Measurements from ENCODE around the gene XPA. TPM values are rescaled to one million over a fixed set of nuclear protein-coding genes. Genes with fewer than 3 reads are reported as not detected.
A peak's percentile ranks its signal among the peaks of the same experiment; 100 is the strongest.

XPA gene
- polyA plus RNA-seq, 3 donors, result 2.9 to 15.8 (median 15.4) TPM

DNA sequence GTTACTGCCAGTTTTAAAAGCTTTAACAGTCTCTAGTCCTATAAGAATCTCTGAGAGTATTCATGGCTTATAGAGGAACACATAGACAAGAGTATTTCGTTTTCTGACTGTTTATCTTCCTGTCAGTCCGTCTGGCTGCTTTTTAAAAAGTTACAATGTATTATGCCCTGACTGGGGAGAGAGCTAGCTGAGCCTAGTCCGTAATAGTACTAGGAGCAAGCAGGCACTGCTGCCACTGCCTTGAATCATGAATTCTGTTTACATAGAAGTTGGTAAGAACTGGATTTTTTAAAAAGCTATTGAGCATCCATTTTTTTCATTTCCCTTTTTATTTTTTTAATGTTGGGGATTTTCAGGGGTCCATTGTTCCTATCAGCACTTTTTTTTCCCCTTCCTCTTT, 26.6 kb downstream of the XPA start:
- Mint-ChIP-seq H3K9me3 (no peaks in the 10 kb centered on the region), H3K36me3 (peaks cover 86 to 97% of the 10 kb centered on the region in 2 donors), H3K4me3 (no peak overlapping the region), H3K27ac (peak overlapping the region in 2 of 7 donors; percentile 27 to 52), H3K27me3 (ENCODE audit: low read depth in 3 of 3) (no peaks in the 10 kb centered on the region), H3K4me1 (peaks cover 10% of the 10 kb centered on the region)
- intact Hi-C loops (cut with micrococcal nuclease), result no loop called here
- Histone ChIP-seq H3K4me2 (replicated peaks; ENCODE audit: extremely low read depth, low read length, poor library complexity, severe bottlenecking) (no peak overlapping the region), H3K27me3 (ENCODE audit: control insufficient read depth in 2 of 2, insufficient read depth in 2 of 2, low read length in 2 of 2) (no peaks in the 10 kb centered on the region), H4K20me1 (ENCODE audit: insufficient read depth, low read length) (peaks cover 3% of the 10 kb centered on the region), H3K9ac (ENCODE audit: insufficient read depth, low read length, poor library complexity, severe bottlenecking) (no peak overlapping the region), H3K36me3 (replicated peaks in 1 of 2; ENCODE audit: control insufficient read depth in 1 of 2, insufficient read depth in 2 of 2, low read length in 2 of 2) (peaks cover 95 to 100% of the 10 kb centered on the region in 2 donors), H2AFZ (ENCODE audit: insufficient read depth, low read depth, low read length, poor library complexity, severe bottlenecking) (no peak overlapping the region), H3K9me3 (replicated peaks in 1 of 2; ENCODE audit: control insufficient read depth in 1 of 2, insufficient read depth in 1 of 2, low read length in 2 of 2) (no peaks in the 10 kb centered on the region), H3K79me2 (ENCODE audit: insufficient read depth, low read length) (no peaks in the 10 kb centered on the region), H3K4me1 (ENCODE audit: control insufficient read depth in 1 of 2, insufficient read depth in 2 of 2, low read length in 2 of 2) (peaks cover 2 to 8% of the 10 kb centered on the region in 2 donors), H3K4me3 (replicated peaks in 1 of 3; ENCODE audit: low read depth in 2 of 3, low read length in 3 of 3) (no peak overlapping the region), H3K27ac (ENCODE audit: low read depth in 1 of 2, low read length in 2 of 2) (no peak overlapping the region)
- WGBS (ENCODE audit: insufficient coverage), result 100% methylated on average over 1 of the region's 3 CpGs
- no peak for DNase-seq
- TF ChIP-seq, protein P1, sequence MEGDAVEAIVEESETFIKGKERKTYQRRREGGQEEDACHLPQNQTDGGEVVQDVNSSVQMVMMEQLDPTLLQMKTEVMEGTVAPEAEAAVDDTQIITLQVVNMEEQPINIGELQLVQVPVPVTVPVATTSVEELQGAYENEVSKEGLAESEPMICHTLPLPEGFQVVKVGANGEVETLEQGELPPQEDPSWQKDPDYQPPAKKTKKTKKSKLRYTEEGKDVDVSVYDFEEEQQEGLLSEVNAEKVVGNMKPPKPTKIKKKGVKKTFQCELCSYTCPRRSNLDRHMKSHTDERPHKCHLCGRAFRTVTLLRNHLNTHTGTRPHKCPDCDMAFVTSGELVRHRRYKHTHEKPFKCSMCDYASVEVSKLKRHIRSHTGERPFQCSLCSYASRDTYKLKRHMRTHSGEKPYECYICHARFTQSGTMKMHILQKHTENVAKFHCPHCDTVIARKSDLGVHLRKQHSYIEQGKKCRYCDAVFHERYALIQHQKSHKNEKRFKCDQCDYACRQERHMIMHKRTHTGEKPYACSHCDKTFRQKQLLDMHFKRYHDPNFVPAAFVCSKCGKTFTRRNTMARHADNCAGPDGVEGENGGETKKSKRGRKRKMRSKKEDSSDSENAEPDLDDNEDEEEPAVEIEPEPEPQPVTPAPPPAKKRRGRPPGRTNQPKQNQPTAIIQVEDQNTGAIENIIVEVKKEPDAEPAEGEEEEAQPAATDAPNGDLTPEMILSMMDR (IDR thresholded peaks at IDR 0.05), result no peak

DNA sequence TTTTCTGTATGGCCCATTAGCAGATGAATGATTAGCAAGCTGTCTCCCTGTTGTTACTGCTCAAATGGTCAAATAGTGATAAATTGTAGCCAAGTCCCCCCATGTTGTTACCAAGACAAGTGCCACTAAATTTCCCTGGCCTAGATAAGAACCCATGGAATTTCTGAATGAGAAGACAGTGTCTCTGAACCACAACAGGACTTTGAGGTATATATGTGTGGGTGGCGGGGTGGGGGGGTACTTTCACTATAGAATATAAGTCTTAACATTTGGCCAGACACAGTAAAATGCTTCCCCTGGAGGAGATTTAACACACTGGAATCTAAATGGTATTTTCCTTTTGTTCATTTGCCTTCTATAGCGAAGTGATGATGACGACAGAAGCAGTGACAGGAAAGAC, 28.7 kb downstream of the XPA start:
- peaks cover 85 to 98% of the 10 kb centered on the region in 2 donors for H3K36me3 Mint-ChIP-seq
- peaks cover 0 to 3% (median 0%) of the 10 kb centered on the region in 7 donors for H3K9me3 Mint-ChIP-seq
- Histone ChIP-seq H3K4me3 (replicated peaks in 1 of 3; ENCODE audit: low read depth in 2 of 3, low read length in 3 of 3) (no peak overlapping the region), H3K4me1 (ENCODE audit: control insufficient read depth in 1 of 2, insufficient read depth in 2 of 2, low read length in 2 of 2) (peaks cover 2 to 8% of the 10 kb centered on the region in 2 donors), H3K79me2 (ENCODE audit: insufficient read depth, low read length) (no peaks in the 10 kb centered on the region), H3K27me3 (ENCODE audit: control insufficient read depth in 2 of 2, insufficient read depth in 2 of 2, low read length in 2 of 2) (no peaks in the 10 kb centered on the region), H3K36me3 (replicated peaks in 1 of 2; ENCODE audit: control insufficient read depth in 1 of 2, insufficient read depth in 2 of 2, low read length in 2 of 2) (peaks cover 94 to 100% of the 10 kb centered on the region in 2 donors), H3K27ac (ENCODE audit: low read depth in 1 of 2, low read length in 2 of 2) (no peak overlapping the region), H4K20me1 (ENCODE audit: insufficient read depth, low read length) (no peaks in the 10 kb centered on the region), H3K9me3 (replicated peaks in 1 of 2; ENCODE audit: control insufficient read depth in 1 of 2, insufficient read depth in 1 of 2, low read length in 2 of 2) (no peaks in the 10 kb centered on the region), H3K9ac (ENCODE audit: insufficient read depth, low read length, poor library complexity, severe bottlenecking) (no peak overlapping the region), H2AFZ (ENCODE audit: insufficient read depth, low read depth, low read length, poor library complexity, severe bottlenecking) (no peak overlapping the region), H3K4me2 (replicated peaks; ENCODE audit: extremely low read depth, low read length, poor library complexity, severe bottlenecking) (no peak overlapping the region)
- no peaks in the 10 kb centered on the region for H3K27me3 Mint-ChIP-seq (ENCODE audit: low read depth in 3 of 3)
- intact Hi-C loops (cut with micrococcal nuclease), result no loop called here
- DNase-seq, result no peak
- TF ChIP-seq, protein P1 (IDR thresholded peaks at IDR 0.05), result no peak
- no peak overlapping the region for H3K27ac Mint-ChIP-seq
- no peak overlapping the region for H3K4me3 Mint-ChIP-seq
- peaks cover 10% of the 10 kb centered on the region for H3K4me1 Mint-ChIP-seq
- no CpG with 5 or more reads among the region's 3 CpGs for WGBS (ENCODE audit: insufficient coverage)
